Measurements from ENCODE around the gene RBM20. TPM values are rescaled to one million over a fixed set of nuclear protein-coding genes. Genes with fewer than 3 reads are reported as not detected.

The RBM20 gene
- total RNA-seq, 1 experiment from 2014 or later = not detected

DNA sequence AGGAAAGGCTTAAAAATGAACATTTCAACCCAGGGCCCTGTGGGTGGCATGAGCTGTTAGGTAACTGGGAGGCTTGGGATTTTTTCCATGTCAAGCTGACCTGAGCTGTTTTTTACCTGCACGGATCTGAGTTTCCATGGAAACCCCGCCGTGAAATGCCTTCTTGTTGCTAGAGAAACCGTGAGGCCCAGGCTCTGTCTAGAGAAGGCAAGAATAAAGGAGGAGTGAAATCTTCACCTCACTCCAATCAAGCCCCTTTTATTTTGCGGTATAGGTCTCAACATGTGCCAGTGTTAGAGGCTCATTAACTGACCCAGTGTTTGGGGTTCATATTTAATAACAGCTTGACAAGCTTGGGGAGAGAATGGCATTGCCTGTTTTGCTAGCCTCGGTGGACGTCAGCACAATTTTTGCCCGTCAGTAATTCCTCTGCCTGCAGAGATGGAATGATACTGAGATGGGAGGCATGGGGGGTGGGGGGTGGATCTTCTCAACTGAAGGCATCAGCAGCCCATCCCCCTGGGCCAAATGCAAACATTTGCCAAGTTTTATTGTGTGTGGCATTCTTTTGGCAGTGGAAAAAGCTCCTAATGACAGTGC, 178.7 kb downstream of the RBM20 start:
- Mint-ChIP-seq H3K27ac (ENCODE audit: unreplicated experiment) (no peak overlapping the region), H3K9me3 (ENCODE audit: low read depth, unreplicated experiment) (no peaks in the 10 kb centered on the region), H3K4me3 (ENCODE audit: low read depth, unreplicated experiment) (no peak overlapping the region), H3K4me1 (ENCODE audit: low read depth, unreplicated experiment) (peaks cover 10% of the 10 kb centered on the region), H3K27me3 (ENCODE audit: unreplicated experiment) (no peaks in the 10 kb centered on the region), H3K36me3 (ENCODE audit: insufficient read depth, unreplicated experiment) (no peaks in the 10 kb centered on the region)
- CTCF ChIA-PET = no interaction called here
- intact Hi-C loops (cut with micrococcal nuclease; ENCODE audit: unreplicated experiment) = no loop called here
- TF ChIP-seq, protein P1, sequence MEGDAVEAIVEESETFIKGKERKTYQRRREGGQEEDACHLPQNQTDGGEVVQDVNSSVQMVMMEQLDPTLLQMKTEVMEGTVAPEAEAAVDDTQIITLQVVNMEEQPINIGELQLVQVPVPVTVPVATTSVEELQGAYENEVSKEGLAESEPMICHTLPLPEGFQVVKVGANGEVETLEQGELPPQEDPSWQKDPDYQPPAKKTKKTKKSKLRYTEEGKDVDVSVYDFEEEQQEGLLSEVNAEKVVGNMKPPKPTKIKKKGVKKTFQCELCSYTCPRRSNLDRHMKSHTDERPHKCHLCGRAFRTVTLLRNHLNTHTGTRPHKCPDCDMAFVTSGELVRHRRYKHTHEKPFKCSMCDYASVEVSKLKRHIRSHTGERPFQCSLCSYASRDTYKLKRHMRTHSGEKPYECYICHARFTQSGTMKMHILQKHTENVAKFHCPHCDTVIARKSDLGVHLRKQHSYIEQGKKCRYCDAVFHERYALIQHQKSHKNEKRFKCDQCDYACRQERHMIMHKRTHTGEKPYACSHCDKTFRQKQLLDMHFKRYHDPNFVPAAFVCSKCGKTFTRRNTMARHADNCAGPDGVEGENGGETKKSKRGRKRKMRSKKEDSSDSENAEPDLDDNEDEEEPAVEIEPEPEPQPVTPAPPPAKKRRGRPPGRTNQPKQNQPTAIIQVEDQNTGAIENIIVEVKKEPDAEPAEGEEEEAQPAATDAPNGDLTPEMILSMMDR (IDR thresholded peaks at IDR 0.05; ENCODE audit: unreplicated experiment) = no peak
- no peak for DNase-seq
- BruUV-seq (replicated peaks) = no TSS peak

DNA sequence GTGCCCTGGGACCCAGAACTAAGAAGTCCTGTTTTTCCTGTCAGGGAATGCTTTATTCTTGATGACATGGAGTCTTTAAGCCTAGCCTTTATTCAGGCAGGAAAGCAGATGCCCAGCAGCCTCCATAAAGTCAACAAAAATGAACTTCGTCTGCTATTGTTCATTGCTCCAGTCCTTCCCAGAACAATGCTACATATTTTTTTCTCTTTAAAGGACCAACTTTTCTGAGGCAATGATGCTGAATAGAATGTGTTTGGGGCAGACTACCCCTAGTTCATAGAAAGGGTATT, 180.0 kb downstream of the RBM20 start:
- intact Hi-C loops (cut with micrococcal nuclease; ENCODE audit: unreplicated experiment) = no loop called here

GRCh38 chr10:110824660-110825059, 180.5 kb downstream of the RBM20 start:
- no peak for DNase-seq
- no peak overlapping the region for H3K4me3 Mint-ChIP-seq (ENCODE audit: low read depth, unreplicated experiment)
- BruUV-seq (replicated peaks) = no TSS peak
- TF ChIP-seq, protein P1 (IDR thresholded peaks at IDR 0.05; ENCODE audit: unreplicated experiment) = no peak
- no peak overlapping the region for H3K27ac Mint-ChIP-seq (ENCODE audit: unreplicated experiment)
- CTCF ChIA-PET = no interaction called here
- H3K4me1 Mint-ChIP-seq (ENCODE audit: low read depth, unreplicated experiment) = no peaks in the 10 kb centered on the region
- intact Hi-C loops (cut with micrococcal nuclease; ENCODE audit: unreplicated experiment) = no loop called here
- H3K9me3 Mint-ChIP-seq (ENCODE audit: low read depth, unreplicated experiment) = no peaks in the 10 kb centered on the region
- H3K27me3 Mint-ChIP-seq (ENCODE audit: unreplicated experiment) = no peaks in the 10 kb centered on the region
- H3K36me3 Mint-ChIP-seq (ENCODE audit: insufficient read depth, unreplicated experiment) = no peaks in the 10 kb centered on the region

More for the DNA sequence above, 180.0 kb downstream of the RBM20 start:
- no TSS peak for BruUV-seq (replicated peaks)
- H3K4me1 Mint-ChIP-seq (ENCODE audit: low read depth, unreplicated experiment) = no peaks in the 10 kb centered on the region
- H3K27ac Mint-ChIP-seq (ENCODE audit: unreplicated experiment) = no peak overlapping the region
- TF ChIP-seq, protein P1 (IDR thresholded peaks at IDR 0.05; ENCODE audit: unreplicated experiment) = no peak
- no peak for DNase-seq
- CTCF ChIA-PET = no interaction called here
- H3K4me3 Mint-ChIP-seq (ENCODE audit: low read depth, unreplicated experiment) = no peak overlapping the region
- H3K9me3 Mint-ChIP-seq (ENCODE audit: low read depth, unreplicated experiment) = no peaks in the 10 kb centered on the region
- no peaks in the 10 kb centered on the region for H3K36me3 Mint-ChIP-seq (ENCODE audit: insufficient read depth, unreplicated experiment)
- no peaks in the 10 kb centered on the region for H3K27me3 Mint-ChIP-seq (ENCODE audit: unreplicated experiment)

DNA sequence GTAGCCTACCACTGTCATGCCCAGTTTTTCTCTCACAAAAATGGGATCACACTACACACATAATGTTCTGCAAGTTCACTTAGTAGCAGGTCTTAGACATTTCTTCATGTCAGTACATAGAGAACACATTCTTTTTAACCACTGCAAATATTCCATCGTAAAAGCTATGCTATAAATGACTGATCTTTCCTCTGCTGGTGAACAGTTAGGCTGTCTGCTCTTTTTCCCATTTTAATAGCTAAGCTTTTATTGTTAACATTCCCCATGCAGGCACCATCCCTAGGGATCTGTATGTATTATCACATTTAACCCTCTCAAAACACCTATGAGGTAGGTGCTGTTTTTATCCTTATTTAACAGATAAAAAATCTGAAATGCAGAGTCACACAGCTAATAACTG, 181.4 kb downstream of the RBM20 start:
- intact Hi-C loops (cut with micrococcal nuclease; ENCODE audit: unreplicated experiment) = no loop called here
- TF ChIP-seq, protein P1 (IDR thresholded peaks at IDR 0.05; ENCODE audit: unreplicated experiment) = no peak
- CTCF ChIA-PET = no interaction called here
- Mint-ChIP-seq H3K27me3 (ENCODE audit: unreplicated experiment) (no peaks in the 10 kb centered on the region), H3K36me3 (ENCODE audit: insufficient read depth, unreplicated experiment) (no peaks in the 10 kb centered on the region), H3K27ac (ENCODE audit: unreplicated experiment) (no peak overlapping the region), H3K4me3 (ENCODE audit: low read depth, unreplicated experiment) (no peak overlapping the region), H3K9me3 (ENCODE audit: low read depth, unreplicated experiment) (no peaks in the 10 kb centered on the region), H3K4me1 (ENCODE audit: low read depth, unreplicated experiment) (no peaks in the 10 kb centered on the region)
- BruUV-seq (replicated peaks) = no TSS peak
- DNase-seq = no peak

All from Calu3 (cell line).